Aorta (tissue), 5 donors: ENCODE results near the gene DTX2. TPM values are rescaled to one million over a fixed set of nuclear protein-coding genes. Genes with fewer than 3 reads are reported as not detected.
"Not testable (repeated sequence)": the region's sequence is repeated elsewhere in the genome, so short reads cannot be mapped to it uniquely, and the experiment has no call there.

ENCODE experiments used
- ATAC-seq: fragments of 200-7000 bp; cut with Tn5 transposase; one replicate; pipeline ENCODE4 v1.9.1; 2022; ENCODE audit warnings: moderate library complexity; ENCODE audit not compliant: low FRiP score
- DNase-seq, 2 donors: peaks; one replicate each; pipeline ENCODE4 v3.0.0-alpha.2; 2020
- H3K27ac ChIP-seq, 2 donors: one replicate each; pipeline ENCODE4 v1.5.1; 2013; ENCODE audit warnings: low read length in 2 of 2, mild to moderate bottlenecking in 2 of 2, moderate library complexity in 2 of 2, control low read depth in 1 of 2, inconsistent platforms in 1 of 2, low read depth in 1 of 2
- H3K27me3 ChIP-seq, 2 donors: one replicate each; pipeline ENCODE4 v1.6.1; 2013; ENCODE audit warnings: control low read depth in 1 of 2, low read length in 1 of 2, mild to moderate bottlenecking in 1 of 2, moderate library complexity in 1 of 2; ENCODE audit not compliant: insufficient read depth in 2 of 2, control insufficient read depth in 1 of 2
- H3K36me3 ChIP-seq, 2 donors: one replicate each; pipeline ENCODE4 v1.6.1; 2013; ENCODE audit warnings: control low read depth in 1 of 2, low read length in 1 of 2, mild to moderate bottlenecking in 1 of 2; ENCODE audit not compliant: insufficient read depth in 2 of 2, control insufficient read depth in 1 of 2
- H3K4me1 ChIP-seq, 2 donors: one replicate each; pipeline ENCODE4 v1.6.1; 2013; ENCODE audit warnings: low read length in 2 of 2, control low read depth in 1 of 2, mild to moderate bottlenecking in 1 of 2, moderate library complexity in 1 of 2; ENCODE audit not compliant: insufficient read depth in 2 of 2, control insufficient read depth in 1 of 2
- H3K4me3 ChIP-seq, 2 donors: one replicate each; pipeline ENCODE4 v1.5.1; 2013; ENCODE audit warnings: low read length in 2 of 2, control low read depth in 1 of 2, mild to moderate bottlenecking in 1 of 2
- H3K9me3 ChIP-seq: one replicate; pipeline ENCODE4 v1.6.1; 2013; ENCODE audit warnings: mild to moderate bottlenecking, low read length; ENCODE audit not compliant: control insufficient read depth
- WGBS, 2 donors: extraction: QIAGEN DNeasy Blood & Tissue Kit; methylation state at CpG; one replicate each; pipeline ENCODE4 v1.1.7; 2013; 5-methylcytosine and 5-hydroxymethylcytosine counted together
- intact Hi-C, 2 donors: fragments of 100-400 bp; cut with DNase I; formaldehyde crosslinking; loops; one replicate each; pipeline versions ENCODE4 v1.14.2 to v1.15.0; 2022
- polyA plus RNA-seq, 2 donors: library from polyadenylated mRNA; stranded (reverse); fragments of 200-250 nt; gene quantifications; one replicate each; pipeline ENCODE4 v1.2.3, GENCODE V29; 2013
- total RNA-seq, 2 donors: library from RNA; stranded (reverse); fragmentation: NEBNext Ultra II Directional; extraction: Animal tissue kit (Norgen Biotek cat#: 25700); gene quantifications; one replicate each; pipeline ENCODE4 v1.2.1, GENCODE V29; 2021
- donor health status: healthy with polysubstance abuse.
- donor health status: Bipolar disorder and iron deficiency.
- donor health status: DM: no; HTN: no; CAD: no.
- donor health status: DM: no; HTN: no; CAD: no.
- donor health status: DM: yes; HTN: yes; CAD: no.

Gene DTX2
- total and polyA plus RNA-seq, 4 donors, result 10.4 to 40.9 (median 19.0) TPM

DNA sequence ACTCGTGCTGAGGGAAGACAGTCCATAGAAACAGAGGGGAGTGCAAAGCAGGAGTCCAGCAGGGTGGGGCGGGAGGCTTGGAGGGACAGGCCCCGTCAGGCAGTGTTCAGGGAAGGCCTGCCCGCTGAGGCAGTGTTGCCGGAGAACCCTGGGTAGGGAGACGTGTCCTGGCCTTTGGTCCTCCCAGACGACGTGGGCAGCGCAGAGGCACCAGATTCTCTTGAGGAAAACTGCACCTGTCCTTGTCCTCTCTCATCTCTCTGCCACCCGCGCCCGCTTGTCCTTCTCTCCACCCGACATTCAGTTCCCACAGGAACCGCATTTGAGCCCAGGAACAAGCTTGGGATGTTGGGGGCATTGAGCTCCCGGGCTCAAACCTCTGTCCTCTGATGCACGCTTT is 34.2 kb downstream of the DTX2 start:
- H3K4me1 ChIP-seq, ATAC-seq, H3K4me3 ChIP-seq, H3K9me3 ChIP-seq, H3K36me3 ChIP-seq, H3K27ac ChIP-seq, intact Hi-C loops, DNase-seq, H3K27me3 ChIP-seq: not testable (repeated sequence)
- WGBS, 2 donors, result 88 to 96% methylated on average over 12 to 16 of the region's 16 CpGs

DNA sequence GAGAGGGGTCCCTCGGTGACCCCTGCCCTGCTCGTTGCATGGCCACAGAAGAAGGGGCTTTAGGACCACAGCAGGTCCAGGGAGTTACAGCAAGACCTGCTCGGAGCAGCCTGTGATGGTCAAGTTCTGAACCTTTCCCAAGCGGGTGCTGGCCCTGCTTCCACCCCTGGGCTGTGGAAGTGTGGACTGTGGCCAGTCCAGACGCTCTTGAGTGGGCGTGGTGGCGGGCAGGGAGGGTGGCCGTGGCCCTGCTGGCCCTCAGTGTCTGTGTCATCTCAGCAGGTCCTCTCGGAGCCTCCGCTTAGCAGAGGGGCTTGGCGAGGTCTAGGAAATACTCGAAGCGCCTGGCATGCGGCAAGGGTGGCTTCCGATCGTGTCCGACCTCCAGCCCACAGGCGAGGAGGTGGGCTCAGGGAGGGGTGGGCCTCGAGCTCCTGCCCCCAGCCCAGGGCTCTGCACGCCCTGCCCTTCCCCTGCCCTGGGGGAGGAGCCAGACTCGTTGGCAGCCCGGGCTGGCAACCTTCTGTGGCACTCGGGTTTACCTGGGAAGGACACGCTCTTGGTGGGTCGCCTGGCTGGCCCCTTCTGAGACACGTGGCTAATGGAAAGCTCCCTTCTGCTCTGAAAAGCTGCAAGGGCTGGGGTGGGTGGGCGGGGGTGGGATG is 36.5 kb downstream of the DTX2 start:
- H3K27ac ChIP-seq, intact Hi-C loops, H3K4me3 ChIP-seq, H3K27me3 ChIP-seq, H3K36me3 ChIP-seq, H3K4me1 ChIP-seq, DNase-seq, H3K9me3 ChIP-seq, ATAC-seq: not testable (repeated sequence)
- WGBS, 2 donors, result 78 to 84% methylated on average over 9 to 14 of the region's 27 CpGs

GRCh38 chr7:76498583-76499200 is 37.2 kb downstream of the DTX2 start:
- DNase-seq, intact Hi-C loops, H3K4me3 ChIP-seq, H3K9me3 ChIP-seq, H3K4me1 ChIP-seq, H3K27me3 ChIP-seq, ATAC-seq, H3K27ac ChIP-seq, H3K36me3 ChIP-seq: not testable (repeated sequence)
- 60 to 85% methylated on average over 2 to 7 of the region's 10 CpGs for WGBS, 2 donors

- intact Hi-C loops, result not testable (repeated sequence)
Observed at GRCh38 chr7:76499201-76499923, 37.9 kb downstream of the DTX2 start.

GRCh38 chr7:76499924-76500241 is 38.4 kb downstream of the DTX2 start:
- 62% methylated on average over 8 of the region's 19 CpGs; no CpG with 5 or more reads in 1 of the 2 donors for WGBS, 2 donors
- H3K9me3 ChIP-seq, H3K36me3 ChIP-seq, ATAC-seq, DNase-seq, H3K27ac ChIP-seq, H3K27me3 ChIP-seq, H3K4me1 ChIP-seq, H3K4me3 ChIP-seq, intact Hi-C loops: not testable (repeated sequence)

More at GRCh38 chr7:76499201-76499923, 37.9 kb downstream of the DTX2 start:
- not testable (repeated sequence) for H3K36me3 ChIP-seq, H3K4me1 ChIP-seq, H3K27me3 ChIP-seq, H3K4me3 ChIP-seq, DNase-seq, H3K9me3 ChIP-seq, ATAC-seq, H3K27ac ChIP-seq
- whole genome bisulfite sequencing, 2 donors, result 81 to 82% methylated on average over 12 to 18 of the region's 28 CpGs

DNA sequence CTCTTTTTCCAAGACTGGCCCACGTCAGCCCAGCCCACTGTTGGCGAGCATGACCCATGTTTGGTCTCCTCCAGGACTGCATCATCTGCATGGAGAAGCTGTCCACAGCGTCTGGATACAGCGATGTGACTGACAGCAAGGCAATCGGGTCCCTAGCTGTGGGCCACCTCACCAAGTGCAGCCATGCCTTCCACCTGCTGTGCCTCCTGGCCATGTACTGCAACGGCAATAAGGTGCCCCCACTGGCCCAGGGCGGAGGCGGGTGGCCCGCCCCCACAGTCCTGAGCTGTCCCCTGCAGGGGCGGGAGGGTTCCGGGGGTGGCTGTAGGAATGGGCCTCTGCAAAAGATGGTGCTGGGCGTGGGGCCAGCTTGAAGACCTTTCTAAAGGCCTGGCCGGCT is 40.7 kb downstream of the DTX2 start:
- H3K4me1 ChIP-seq, DNase-seq, H3K4me3 ChIP-seq, H3K36me3 ChIP-seq, H3K9me3 ChIP-seq, H3K27me3 ChIP-seq, intact Hi-C loops, H3K27ac ChIP-seq, ATAC-seq: not testable (repeated sequence)
- WGBS, 2 donors, result 82 to 83% methylated on average over 11 to 13 of the region's 13 CpGs

DNA sequence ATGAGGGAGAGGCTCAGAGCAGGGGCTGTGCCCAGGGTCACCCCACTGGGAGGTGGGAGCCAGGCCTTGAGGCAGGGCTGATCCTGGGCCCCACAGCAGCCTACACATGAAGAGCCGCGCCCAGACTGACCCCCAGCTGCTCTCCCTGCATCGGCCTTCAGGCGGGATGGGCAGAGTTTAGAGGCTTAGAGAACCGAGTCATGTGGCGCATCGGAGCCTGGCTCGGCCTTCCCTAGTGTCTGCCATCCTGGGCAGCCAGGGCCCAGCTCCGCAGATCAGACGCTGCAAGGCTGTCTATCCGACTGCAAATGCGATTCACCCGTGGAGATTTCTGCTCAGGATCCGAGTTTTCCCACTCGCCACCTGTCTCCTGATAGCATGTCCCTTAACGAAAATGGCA is 41.3 kb downstream of the DTX2 start:
- ATAC-seq, H3K4me1 ChIP-seq, H3K36me3 ChIP-seq, H3K9me3 ChIP-seq, DNase-seq, H3K27ac ChIP-seq, intact Hi-C loops, H3K4me3 ChIP-seq, H3K27me3 ChIP-seq: not testable (repeated sequence)
- whole genome bisulfite sequencing, 2 donors, result 82 to 90% methylated on average over 16 of the region's 16 CpGs

- H3K4me1 ChIP-seq, ATAC-seq, H3K27ac ChIP-seq, H3K9me3 ChIP-seq, intact Hi-C loops, DNase-seq, H3K27me3 ChIP-seq, H3K36me3 ChIP-seq, H3K4me3 ChIP-seq: not testable (repeated sequence)
- 84 to 87% methylated on average over 12 of the region's 12 CpGs for WGBS, 2 donors
Observed at GRCh38 chr7:76503244-76503643, 41.7 kb downstream of the DTX2 start.
